PC-3 (cell line): ENCODE results near the gene HCAR2.

ENCODE experiments used
- CTCF ChIP-seq: fragments of 300-600 bp; sonication (generic); conservative IDR thresholded peaks from 2 replicates; pipeline ENCODE4 v1.5.1; 2017; ENCODE audit warnings: antibody characterized with exemption, low read depth, mild to moderate bottlenecking, low read length
- EZH2phosphoT487 ChIP-seq: fragments of 300-600 bp; sonication (generic); IDR thresholded peaks from 2 replicates; pipeline ENCODE4 v1.6.1; 2018; ENCODE audit warnings: mild to moderate bottlenecking, antibody characterized with exemption, low read length, borderline replicate concordance

DNA sequence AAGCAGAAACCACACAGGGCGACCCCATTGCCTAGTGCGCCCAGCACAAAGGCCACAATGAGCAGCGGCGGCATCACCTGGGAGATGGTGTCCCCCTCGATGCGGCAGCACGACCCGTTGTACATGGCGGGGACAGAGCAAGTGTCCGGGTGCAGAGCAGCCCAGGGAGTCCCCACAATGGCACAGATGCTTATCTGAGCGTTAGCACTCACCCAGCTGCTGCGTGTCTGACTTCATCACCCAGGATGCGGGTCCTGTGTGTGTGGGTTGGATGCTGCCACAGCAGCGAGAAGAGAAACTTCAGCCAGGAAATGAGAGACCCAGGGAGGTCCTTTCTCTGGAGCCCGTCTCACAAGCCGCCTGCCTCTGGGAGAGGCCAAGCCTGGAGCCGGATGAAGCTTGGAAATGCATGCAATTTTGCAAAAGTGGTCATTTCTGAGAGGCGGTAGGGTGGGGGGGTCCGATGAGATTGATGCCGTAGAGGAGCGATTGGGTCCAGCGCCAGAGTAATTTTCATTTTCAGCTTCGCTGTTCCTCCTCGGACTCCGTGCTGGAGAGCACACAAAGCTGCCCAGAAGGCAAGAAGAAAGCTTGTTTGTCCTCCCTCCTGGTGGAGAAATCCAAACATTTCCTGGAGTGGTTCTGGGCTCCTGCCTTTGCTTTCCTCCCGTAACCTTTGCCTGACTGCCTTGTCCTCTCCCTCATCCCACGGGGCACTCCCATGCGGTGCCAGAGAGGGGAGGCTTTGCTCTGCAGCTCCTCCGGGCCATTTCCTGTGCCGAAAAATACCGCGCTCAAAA lies 27.3 kb upstream of the HCAR2 start, which contains the start of gene HCAR1:
- TF ChIP-seq CTCF, result no peak
- no peak for TF ChIP-seq EZH2phosphoT487
